Left ventricle myocardium inferior (tissue), 1 donor: Measurements from ENCODE around the gene AGAP3. TPM values are rescaled to one million over a fixed set of nuclear protein-coding genes. Genes with fewer than 3 reads are reported as not detected.
"Not testable (repeated sequence)": the region's sequence is repeated elsewhere in the genome, so short reads cannot be mapped to it uniquely, and the experiment has no call there.

Source experiments
- DNase-seq: peaks from one replicate; pipeline ENCODE4 v3.0.0-alpha.2; 2020
- H3K27ac ChIP-seq: fragments of 200-600 bp; replicated peaks from 2 replicates; pipeline ENCODE4 v1.8.0; 2021
- H3K27me3 ChIP-seq: fragments of 200-600 bp; 2 replicates; pipeline ENCODE4 v1.8.0; 2021; ENCODE audit warnings: low read depth
- H3K36me3 ChIP-seq: fragments of 200-600 bp; 2 replicates; pipeline ENCODE4 v1.8.0; 2021
- H3K4me1 ChIP-seq: fragments of 200-600 bp; 2 replicates; pipeline ENCODE4 v1.8.0; 2021
- H3K4me3 ChIP-seq: fragments of 200-600 bp; 2 replicates; pipeline ENCODE4 v1.8.0; 2021; ENCODE audit warnings: mild to moderate bottlenecking, moderate library complexity
- H3K9me3 ChIP-seq: fragments of 200-600 bp; replicated peaks from 2 replicates; pipeline ENCODE4 v1.8.0; 2021
- CTCF ChIP-seq: fragments of 200-600 bp; IDR thresholded peaks from 2 replicates; pipeline ENCODE4 v1.8.0; 2021; ENCODE audit warnings: antibody characterized with exemption, mild to moderate bottlenecking, borderline replicate concordance
- intact Hi-C: fragments of 100-400 bp; cut with micrococcal nuclease; formaldehyde crosslinking; loops from one replicate; pipeline ENCODE4 v1.11.0; 2022
- long read RNA-seq: library from polyadenylated mRNA; unstranded; transcript quantifications from one replicate; pipeline ENCODE4 v2.0.0, GENCODE V29; 2021
- total RNA-seq: library from RNA; stranded (reverse); fragmentation: NEBNext Ultra II Directional; extraction: Animal tissue kit (Norgen Biotek cat#: 25700); gene quantifications from one replicate; pipeline ENCODE4 v1.2.1, GENCODE V29; 2021
- donor health status: DM: no; HTN: yes; CAD: no; lungs with severe emphysema.

The AGAP3 gene
- 51.0 TPM for total RNA-seq
- long read RNA-seq, transcript AGAP3-202 (18 exons, 3,225 nt): minor isoform, 17 of 123 reads
- long read RNA-seq, transcript AGAP3-211 (9 exons, 2,039 nt): major isoform, 25 of 123 reads
- long read RNA-seq, partial matches to known transcripts: 26 of 123 reads
- long read RNA-seq, other reads (novel, unspliced or antisense): 55 of 123 reads

- Histone ChIP-seq H3K4me1 (peaks cover 84% of the 10 kb centered on the region), H3K9me3 (no peaks in the 10 kb centered on the region), H3K4me3 (peak within 1 kb of the TSS; percentile 90), H3K36me3 (no peaks in the 10 kb centered on the region), H3K27me3 (no peaks in the 10 kb centered on the region), H3K27ac (peak within 1 kb of the TSS; percentile 95)
- intact Hi-C loops: no loop called here
- TF ChIP-seq CTCF: no peak
- peak; percentile 92 for DNase-seq
These were observed at the start of gene AGAP3 for GRCh38 chr7:151085691-151086620. Gene AGAP3 (plus strand): TSS chr7:151086475. CDS start chr7:151086742, 267 bp downstream.

- intact Hi-C loops: loop anchor here (10.0 kb wide), 1 partner anchor 66 kb away; no protein-coding TSS in a partner anchor
- TF ChIP-seq CTCF: no peak
- peaks cover 45% of the 10 kb centered on the region for H3K36me3 ChIP-seq
These were observed 47.1 kb upstream of the AGAP3 start for GRCh38 chr7:151038951-151039849.

GRCh38 chr7:151039850-151040548 lies 46.3 kb upstream of the AGAP3 start:
- peak overlapping the region; percentile 60 for H3K27ac ChIP-seq
- no peak for DNase-seq
- H3K4me1 ChIP-seq: peaks cover 27% of the 10 kb centered on the region
- H3K4me3 ChIP-seq: no peak overlapping the region
- H3K36me3 ChIP-seq: peaks cover 44% of the 10 kb centered on the region
- H3K9me3 ChIP-seq: no peaks in the 10 kb centered on the region
- no peaks in the 10 kb centered on the region for H3K27me3 ChIP-seq
- TF ChIP-seq CTCF: no peak
- intact Hi-C loops: loop anchor here (10.0 kb wide), 1 partner anchor 65 kb away; no protein-coding TSS in a partner anchor

More at GRCh38 chr7:151038951-151039849, 47.1 kb upstream of the AGAP3 start:
- Histone ChIP-seq H3K27ac (peak overlapping the region; percentile 60), H3K4me1 (peaks cover 35% of the 10 kb centered on the region), H3K9me3 (no peaks in the 10 kb centered on the region), H3K4me3 (no peak overlapping the region), H3K27me3 (no peaks in the 10 kb centered on the region)
- peak; percentile 59 for DNase-seq

GRCh38 chr7:151040616-151041375 lies 45.5 kb upstream of the AGAP3 start:
- no peak for TF ChIP-seq CTCF
- H3K36me3 ChIP-seq: peaks cover 40% of the 10 kb centered on the region
- H3K4me3 ChIP-seq: no peak overlapping the region
- H3K27me3 ChIP-seq: no peaks in the 10 kb centered on the region
- intact Hi-C loops: no loop called here
- H3K27ac ChIP-seq: no peak overlapping the region
- no peak for DNase-seq
- H3K4me1 ChIP-seq: peaks cover 22% of the 10 kb centered on the region
- no peaks in the 10 kb centered on the region for H3K9me3 ChIP-seq

GRCh38 chr7:151043449-151043848 lies 42.8 kb upstream of the AGAP3 start:
- Histone ChIP-seq H3K4me1 (peaks cover 19% of the 10 kb centered on the region), H3K36me3 (peaks cover 23% of the 10 kb centered on the region)
- DNase-seq, intact Hi-C loops, H3K27me3 ChIP-seq, H3K4me3 ChIP-seq, H3K27ac ChIP-seq, H3K9me3 ChIP-seq: not testable (repeated sequence)
